AML-193 (cell line): ENCODE results near the gene SLC25A38.

Experiments used
- DNase-seq, 2 experiments: peaks; one replicate each; lab custom pipeline; 2025; lab: John Stamatoyannopoulos, UW

SLC25A38 gene

DNA sequence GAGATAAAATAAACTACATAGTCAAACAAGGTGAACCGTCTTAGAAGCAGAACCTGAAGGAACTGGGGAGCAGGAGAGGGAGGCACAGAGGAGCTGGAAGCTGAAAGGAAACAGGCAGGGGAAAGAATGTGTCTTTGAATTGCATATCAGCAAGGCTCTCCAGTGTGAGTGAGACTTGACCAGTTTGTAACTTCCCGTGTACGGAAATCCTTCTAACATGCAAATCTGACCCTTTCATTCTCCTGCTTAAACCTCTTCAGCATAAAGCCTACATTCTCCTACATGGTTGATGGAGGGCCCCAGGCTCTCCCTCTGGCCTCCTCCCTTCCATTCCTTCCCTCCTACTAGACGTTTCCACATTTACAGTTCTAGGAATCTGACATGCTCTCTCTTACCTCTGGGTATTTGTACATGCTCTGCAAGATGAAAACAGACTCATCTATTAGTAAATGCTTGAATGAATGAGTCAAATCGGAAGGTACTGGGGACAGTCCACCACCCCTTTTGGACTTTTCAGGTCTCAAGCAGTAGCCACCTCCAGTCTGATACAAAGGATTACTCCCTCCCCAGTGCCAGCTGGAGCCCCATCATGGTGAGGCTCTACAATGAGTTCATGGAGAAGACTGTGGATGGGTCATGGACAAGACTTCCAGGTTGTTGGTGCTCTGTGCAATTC, 6.1 kb upstream of the SLC25A38 start:
- DNase-seq, result no peak

DNA sequence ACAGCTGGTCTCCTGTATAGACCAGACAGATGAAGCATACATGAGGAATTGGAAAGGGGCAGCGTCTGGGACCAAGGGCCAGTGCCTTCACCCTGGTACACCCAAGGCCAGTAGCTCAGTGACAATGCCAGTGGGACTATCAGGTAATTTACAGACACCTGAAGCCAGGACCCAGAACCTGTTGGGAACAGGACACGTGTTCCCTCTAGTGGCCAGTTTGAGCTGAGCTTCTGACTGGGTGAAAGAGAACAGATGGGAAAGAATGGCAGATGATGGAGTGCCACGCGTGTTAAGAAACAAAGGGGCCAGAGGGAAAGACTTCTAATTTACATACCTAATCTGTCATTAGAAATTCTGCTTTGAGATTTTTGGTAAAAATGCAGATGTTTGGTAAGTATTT, 5.1 kb upstream of the SLC25A38 start:
- no peak for DNase-seq

DNA sequence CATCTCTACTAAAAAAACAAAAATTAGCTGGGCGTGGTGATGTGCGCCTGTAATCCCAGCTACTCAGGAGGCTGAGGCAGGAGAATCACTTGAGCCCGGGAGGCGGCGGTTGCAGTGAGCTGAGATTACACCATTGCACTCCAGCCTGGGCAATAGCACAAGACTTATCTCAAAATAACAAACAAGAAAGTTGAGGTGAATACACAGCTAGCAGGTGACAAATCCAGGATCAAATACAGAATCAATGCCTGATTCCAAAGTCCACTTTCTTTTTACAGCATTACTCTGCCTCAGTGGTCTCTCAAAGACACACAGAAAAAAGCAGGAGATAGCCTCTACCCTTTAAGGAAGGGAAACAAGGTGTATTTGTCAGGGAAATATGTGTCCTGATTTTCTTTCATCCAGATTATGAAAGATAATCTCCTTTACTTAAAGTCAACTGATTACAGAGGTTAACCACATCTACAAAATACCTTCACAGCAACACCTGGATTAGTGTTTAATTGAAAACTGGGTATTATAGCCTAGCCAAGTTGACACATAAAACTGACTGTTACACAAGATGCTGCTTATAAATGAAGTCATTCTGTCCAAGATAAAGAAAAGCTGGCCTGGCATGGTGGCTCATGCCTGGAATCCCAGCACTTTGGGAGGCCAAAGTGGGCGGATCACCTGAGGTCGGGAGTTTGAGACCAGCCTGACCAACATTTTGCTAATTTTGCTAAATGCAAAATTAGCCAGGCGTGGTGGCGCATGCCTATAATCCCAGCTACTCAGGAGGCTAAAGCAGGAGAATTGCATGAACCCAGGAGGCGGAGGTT, 4.0 kb upstream of the SLC25A38 start:
- DNase-seq, result no peak

GRCh38 chr3:39379778-39380155, 3.4 kb upstream of the SLC25A38 start:
- no peak for DNase-seq

GRCh38 chr3:39381432-39381831, 1.7 kb upstream of the SLC25A38 start:
- no peak for DNase-seq

GRCh38 chr3:39383881-39384664, 903 bp downstream of the SLC25A38 start:
- DNase-seq, result no peak

- no peak for DNase-seq
Measured at GRCh38 chr3:39384665-39385000, 1.5 kb downstream of the SLC25A38 start.

- no peak for DNase-seq
Measured at GRCh38 chr3:39385456-39386090, 2.4 kb downstream of the SLC25A38 start.

GRCh38 chr3:39386318-39386717, 3.1 kb downstream of the SLC25A38 start:
- no peak for DNase-seq

GRCh38 chr3:39387411-39387975, 4.3 kb downstream of the SLC25A38 start:
- no peak for DNase-seq

DNA sequence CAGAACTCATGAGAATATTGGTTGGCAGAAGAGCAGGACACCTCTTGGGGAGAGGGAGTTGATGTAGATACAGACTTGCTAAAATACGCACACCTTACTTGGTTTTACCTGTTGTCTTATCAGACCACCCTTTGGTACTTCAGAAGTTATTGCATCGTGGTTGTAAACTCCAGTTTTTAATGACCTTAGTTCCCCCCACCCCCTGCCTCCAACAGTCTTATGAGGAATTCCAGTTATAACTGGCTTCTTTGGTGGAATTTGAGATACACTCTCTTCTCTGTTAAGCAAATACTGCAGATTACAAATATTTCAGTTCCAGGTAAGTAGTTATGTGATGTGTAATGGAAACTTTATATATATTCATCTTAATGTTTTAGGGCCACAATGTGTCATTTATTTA, 5.0 kb downstream of the SLC25A38 start:
- DNase-seq, result no peak

DNA sequence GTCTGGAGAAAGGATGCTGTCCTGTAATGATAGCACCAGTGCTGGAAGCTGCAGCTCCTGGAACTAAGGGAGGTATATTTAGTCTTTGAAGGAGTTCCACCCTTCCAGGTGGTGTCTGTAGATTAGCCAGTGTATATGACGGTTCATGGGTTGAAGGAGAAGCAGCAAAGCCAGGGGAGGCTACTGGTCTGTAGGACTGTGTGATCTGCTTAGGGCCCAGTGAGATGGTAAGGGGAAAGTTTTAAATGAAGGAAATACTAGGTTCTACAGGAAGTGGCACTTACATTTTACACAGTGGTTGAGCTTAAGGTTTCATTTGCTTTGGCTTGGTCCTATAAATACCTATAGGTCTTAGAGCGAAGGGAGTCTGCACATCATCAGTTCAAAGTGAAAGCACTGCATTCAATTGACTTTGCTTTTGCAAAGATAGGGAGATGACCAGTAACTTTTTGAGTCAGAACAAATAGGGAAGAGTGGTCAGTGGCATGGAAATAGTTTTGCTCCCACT, 5.6 kb downstream of the SLC25A38 start:
- DNase-seq, result no peak

GRCh38 chr3:39390181-39390580, 7.0 kb downstream of the SLC25A38 start:
- DNase-seq, result no peak

GRCh38 chr3:39396690-39397089, 13.5 kb downstream of the SLC25A38 start:
- no peak for DNase-seq

DNA sequence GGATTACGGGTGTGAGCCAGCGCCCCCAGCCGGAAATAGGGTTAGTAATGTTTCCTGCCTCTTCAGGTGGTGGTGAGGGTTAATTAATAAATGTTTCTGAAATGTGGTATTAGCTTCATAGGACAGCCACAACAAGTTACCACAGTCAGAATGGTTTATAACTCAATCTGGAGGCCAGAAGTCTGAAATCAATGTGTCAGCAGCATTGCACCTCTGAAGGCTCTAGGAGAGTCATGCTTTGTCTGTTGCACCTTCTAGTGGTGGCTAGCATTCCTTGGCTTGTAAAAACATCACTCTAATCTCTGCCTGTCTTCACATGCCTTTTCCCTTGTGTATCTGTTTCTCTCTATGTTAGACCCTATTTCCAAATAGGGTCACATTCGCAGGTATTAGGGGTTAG, 15.5 kb downstream of the SLC25A38 start:
- DNase-seq, result no peak

DNA sequence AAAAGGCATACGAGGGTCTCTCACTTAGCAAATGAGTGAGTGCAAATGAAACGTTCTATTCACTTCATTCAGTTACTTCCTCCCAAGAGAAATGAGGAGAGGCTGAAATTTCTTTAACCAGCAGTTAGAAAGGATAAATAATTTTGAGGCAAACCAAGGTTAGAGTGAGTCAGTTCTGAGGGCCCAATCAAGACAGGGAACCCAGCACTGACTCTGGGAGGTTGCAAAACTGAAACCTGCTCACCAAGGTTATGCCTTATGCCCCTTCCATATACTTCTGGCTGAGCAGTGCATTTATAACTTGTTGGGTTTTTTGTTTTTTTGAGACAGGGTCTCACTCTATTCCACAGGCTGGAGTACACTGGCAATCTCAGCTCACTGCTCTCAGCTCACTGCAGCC, 18.8 kb downstream of the SLC25A38 start:
- DNase-seq, result no peak

- DNase-seq, result no peak
Measured at GRCh38 chr3:39404943-39405686, 21.9 kb downstream of the SLC25A38 start.

DNA sequence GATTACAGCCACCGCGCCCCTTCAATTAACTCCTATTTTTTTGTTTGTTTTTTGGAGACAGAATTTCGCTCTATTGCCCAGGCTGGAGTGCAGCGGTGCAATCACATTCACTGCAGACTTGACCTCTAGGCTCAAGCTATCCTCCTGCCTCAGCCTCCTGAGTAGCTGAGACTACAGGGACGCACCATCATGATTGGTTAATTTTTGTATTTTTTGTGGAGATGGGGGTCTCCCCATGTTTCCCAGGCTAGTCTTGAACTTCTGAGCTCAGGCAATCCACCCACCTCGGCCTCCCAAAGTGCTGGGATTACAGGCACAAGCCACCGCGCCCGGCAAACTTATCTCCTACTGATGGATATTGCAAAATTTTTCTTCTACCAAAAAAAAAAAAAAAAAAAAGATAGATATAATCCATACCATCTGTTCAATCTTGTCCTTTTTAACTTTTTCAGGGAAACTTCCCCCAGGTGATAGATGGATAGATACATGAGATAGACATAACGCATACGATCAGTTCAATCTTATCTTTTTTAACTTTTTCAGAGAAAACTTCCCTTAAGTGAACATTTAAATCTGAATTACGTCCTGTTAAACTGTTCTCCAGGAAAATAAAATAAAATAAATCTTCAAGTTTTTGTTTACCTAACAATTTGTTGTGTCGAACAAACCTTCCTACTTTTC, 22.7 kb downstream of the SLC25A38 start:
- no peak for DNase-seq

DNA sequence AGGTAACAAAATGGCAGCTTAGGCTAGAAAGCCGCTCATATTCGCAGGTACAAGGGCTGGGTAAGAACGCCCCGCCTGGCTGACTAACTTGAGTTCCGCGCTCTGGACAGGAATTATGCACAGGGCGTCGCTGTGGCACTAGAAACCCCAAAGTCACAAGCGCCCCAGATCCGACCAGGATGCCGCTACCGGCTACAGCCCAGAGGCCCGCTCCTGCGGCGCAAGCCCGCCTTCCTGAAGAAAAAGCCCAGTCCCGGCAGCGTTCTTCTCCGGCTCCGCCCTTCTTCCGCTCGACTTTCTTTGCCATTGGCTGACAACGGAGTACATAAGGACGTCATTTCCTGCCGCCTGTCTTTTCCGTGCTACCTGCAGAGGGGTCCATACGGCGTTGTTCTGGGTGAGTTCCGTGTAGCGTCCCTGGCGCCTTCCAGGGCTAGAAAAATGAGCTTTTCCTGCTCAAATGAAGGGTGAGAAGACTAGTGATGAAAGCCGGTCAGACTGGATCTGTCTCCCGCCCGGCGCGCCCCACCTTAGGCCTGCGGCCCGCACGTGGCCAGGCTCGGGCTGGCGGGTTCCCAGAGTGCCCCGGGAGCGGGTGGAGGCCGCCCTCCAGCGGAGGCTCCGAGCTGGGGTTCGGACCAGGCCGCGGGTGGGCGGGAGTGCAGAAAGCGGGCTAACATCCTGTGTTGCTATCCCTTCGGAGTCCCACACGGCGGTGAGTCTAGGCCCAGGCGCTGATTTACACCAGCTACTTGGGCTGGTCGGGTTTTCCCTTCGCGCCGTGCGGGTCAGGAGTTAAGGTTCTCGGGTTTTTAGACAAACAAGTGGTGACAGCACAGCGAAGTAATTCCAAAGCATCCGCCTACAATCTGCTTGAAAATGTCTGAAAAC, 23.4 kb downstream of the SLC25A38 start, which contains the start of gene RPSA:
TSS of gene RPSA (plus strand) at position 353 of the 891 bp plus-strand sequence. CDS start 934 bp downstream, outside the sequence.
- peak; percentile 100 for DNase-seq
